HG02610 (cell line): ENCODE measurements around the gene SSX2IP.
"Not testable (repeated sequence)": the region's sequence is repeated elsewhere in the genome, so short reads cannot be mapped to it uniquely, and the experiment has no call there.

Source experiments
- ATAC-seq: cut with Tn5 transposase; IDR thresholded peaks from one replicate; pipeline ENCODE4 v1.9.1; 2021; ENCODE audit warnings: mild to moderate bottlenecking, moderate library complexity; ENCODE audit not compliant: unreplicated experiment

SSX2IP gene, protein sequence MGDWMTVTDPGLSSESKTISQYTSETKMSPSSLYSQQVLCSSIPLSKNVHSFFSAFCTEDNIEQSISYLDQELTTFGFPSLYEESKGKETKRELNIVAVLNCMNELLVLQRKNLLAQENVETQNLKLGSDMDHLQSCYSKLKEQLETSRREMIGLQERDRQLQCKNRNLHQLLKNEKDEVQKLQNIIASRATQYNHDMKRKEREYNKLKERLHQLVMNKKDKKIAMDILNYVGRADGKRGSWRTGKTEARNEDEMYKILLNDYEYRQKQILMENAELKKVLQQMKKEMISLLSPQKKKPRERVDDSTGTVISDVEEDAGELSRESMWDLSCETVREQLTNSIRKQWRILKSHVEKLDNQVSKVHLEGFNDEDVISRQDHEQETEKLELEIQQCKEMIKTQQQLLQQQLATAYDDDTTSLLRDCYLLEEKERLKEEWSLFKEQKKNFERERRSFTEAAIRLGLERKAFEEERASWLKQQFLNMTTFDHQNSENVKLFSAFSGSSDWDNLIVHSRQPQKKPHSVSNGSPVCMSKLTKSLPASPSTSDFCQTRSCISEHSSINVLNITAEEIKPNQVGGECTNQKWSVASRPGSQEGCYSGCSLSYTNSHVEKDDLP

DNA sequence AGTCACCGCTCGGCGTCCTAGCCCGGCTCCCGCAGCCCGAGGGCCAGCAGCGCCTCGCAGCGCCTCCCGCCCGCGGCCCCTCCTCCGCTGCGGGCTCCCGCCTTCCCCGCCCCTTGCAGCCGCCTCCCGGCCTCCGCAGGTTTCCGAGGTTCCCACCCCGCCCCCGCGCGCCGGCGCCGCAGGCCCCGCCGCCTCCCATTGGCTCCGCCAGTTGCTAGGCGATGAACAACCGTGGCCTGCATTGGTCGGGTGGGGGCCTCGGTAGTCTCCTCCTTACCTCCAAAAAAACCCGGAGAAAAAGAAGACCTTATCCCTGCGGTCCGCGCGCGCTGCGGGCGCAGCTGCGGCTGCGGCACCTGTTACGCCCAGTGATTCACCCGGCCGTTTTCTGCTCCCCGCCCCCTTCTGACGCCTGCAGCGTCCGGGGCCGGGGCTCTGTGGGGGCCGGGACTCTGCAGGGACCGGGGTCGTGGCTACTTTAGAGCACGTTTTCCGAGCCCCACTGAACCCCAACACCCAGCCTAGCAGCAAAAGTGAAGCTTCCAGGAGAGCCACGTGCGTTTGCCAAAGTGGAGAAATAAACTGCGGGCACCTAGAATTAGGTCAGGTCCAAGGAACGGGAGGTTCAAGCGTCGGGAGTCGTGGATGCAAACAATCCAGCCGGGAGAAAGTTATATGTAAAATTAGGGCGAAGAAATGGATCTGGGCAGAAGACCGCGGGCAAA, at the start of gene SSX2IP:
Gene SSX2IP (minus strand): TSS at position 65 of the 725 bp plus-strand sequence. CDS start 19,242 bp downstream, outside the sequence.
- peak; percentile 95 for ATAC-seq

- no peak for ATAC-seq
These were observed 48.0 kb upstream of the SSX2IP start for GRCh38 chr1:84738237-84738636.

GRCh38 chr1:84737590-84737989, 47.3 kb upstream of the SSX2IP start:
- ATAC-seq, result no peak

- ATAC-seq, result no peak
These were observed 46.7 kb upstream of the SSX2IP start for GRCh38 chr1:84736944-84737343.

GRCh38 chr1:84736445-84736844, 46.2 kb upstream of the SSX2IP start:
- no peak for ATAC-seq

DNA sequence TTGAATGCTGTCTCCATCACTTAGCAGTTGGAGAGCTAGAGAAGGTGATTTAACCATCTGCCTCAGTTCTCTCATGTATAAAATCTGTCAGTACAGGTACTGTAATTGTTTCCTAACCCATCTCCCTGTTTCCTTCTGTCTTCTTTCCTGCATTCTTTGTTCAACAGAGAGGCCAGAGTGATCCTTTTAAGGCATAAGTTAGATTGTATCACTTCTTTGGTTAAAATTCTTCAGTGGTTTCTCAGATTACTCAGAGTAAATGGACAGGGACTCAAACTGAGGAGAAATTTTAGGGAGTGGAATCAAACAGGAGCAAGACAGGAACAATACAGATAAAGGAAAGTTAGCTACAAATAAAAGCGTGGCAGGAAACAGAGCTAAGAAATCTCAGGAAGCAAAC, 45.2 kb upstream of the SSX2IP start:
- no peak for ATAC-seq

DNA sequence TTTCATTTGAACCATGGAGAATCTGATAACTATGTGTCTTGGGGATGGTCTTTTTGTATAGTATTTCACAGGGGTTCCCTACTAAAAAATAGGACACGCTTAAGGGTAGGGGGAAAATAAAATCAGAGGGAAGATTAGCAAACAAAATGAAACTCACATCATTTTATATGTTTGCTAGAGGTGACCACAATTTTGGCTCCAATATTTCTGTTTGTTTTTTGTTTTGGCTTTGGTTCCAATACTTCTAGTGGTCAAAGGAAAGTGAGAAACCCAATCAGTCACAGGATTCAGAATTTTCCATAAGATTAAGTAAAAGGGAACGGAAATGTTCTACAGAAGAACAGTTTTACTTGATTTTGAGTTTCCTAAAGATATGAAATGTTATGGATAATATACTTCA, 42.3 kb upstream of the SSX2IP start:
- no peak for ATAC-seq

- ATAC-seq, result no peak
These were observed 41.3 kb upstream of the SSX2IP start for GRCh38 chr1:84731519-84731918.

DNA sequence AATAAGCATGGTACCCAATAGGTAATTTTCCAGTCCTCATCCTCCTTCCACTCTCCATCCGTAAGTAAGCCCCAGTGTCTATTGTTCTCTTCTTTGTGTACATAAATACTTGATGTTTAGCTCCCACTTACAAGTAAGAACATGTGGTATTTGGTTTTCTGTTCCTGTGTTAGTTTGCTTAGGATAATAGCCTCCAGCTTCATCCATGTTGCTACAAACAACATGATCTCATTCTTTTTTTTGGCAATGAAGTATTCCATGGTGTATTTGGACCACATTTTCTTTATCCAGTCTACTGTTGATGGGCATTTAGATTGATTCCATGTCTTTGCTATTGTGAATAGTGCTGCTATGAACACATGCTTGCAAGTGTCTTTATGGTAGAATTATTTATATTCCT, 37.5 kb upstream of the SSX2IP start:
- ATAC-seq, result not testable (repeated sequence)

GRCh38 chr1:84726593-84727499, 36.6 kb upstream of the SSX2IP start:
- ATAC-seq, result no peak

- ATAC-seq, result peak; percentile 53
These were observed 34.0 kb upstream of the SSX2IP start for GRCh38 chr1:84724128-84724860.

DNA sequence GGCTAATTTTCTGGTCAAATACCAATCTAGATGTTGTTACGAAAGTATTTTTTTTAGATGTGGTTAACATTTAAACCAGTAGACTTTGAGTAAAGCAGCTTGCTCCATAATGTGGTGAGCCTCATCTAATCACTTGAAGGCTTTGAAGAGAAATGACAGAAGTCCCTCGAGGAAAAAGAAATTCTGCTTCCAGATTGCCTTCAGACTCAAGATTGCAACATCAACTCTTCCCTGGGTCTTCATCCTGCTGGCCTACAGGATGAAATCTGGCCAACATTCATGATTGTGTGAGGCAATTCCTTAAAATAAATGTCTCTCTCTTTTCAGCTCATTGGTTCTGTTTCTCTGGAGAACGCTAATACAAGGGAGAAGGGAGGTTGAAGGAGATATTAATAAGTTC, 32.5 kb upstream of the SSX2IP start:
- ATAC-seq, result no peak

- ATAC-seq, result not testable (repeated sequence)
These were observed 31.6 kb upstream of the SSX2IP start for GRCh38 chr1:84721872-84722271.

- no peak for ATAC-seq
These were observed 30.9 kb upstream of the SSX2IP start for GRCh38 chr1:84721152-84721551.

DNA sequence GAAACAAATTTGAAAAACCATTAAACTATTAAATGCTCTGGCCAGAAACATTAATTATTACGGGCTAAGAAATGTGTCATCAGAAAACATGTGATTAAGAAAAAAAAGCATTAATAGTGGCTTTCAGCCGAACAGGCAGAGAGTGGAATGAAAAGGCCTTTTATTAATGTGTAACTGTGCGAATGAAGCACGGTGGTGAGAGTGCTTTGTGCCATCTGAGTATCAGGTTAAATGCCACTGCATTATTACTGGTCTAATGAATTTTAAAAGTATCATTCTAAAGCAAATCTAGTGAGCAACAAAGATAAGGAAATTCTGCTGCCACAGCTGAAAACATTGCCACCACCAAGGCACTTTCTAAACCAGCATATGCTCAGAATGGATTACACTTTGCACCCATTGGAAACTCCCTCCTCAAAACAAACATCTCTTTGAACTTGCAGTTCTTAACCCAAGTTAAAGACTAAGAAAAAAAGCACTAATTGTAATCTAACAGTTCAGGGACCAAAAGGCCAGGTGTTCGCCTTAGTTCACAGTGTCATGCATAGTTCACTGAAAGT, 30.0 kb upstream of the SSX2IP start:
- no peak for ATAC-seq

- no peak for ATAC-seq
These were observed 29.4 kb upstream of the SSX2IP start for GRCh38 chr1:84719543-84720217.

DNA sequence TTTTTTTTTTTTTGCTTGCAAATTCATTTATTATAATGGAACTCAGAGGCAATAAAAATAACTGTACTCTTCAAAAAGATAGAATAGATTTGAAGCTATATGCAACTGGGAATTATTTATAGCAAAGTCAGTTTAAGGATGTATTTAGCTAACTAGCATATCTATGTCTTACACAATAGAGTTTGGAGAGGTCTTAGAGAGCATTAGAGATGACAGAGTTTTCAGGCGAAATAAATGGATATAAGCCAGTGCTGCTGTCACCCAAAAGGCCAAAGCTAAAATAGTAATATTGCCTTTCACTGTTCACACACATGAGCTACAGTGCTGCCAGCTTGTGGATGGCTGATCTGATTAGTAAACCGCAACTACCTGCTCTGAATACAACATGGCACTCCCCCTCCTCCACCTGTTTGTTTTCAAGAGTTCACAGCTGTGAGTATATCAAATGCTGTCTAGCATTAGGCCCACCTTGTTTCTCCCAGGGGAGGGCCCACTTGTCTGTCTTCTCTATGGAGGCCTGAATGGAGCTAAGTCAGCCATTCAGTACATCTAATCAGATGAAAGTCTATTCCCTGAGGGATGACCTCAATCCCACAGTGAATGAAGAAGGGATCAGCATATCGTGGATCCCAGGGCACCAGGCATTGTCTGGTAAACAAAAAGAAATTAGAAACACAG, 25.2 kb upstream of the SSX2IP start:
- no peak for ATAC-seq

- ATAC-seq, result no peak
These were observed 22.1 kb upstream of the SSX2IP start for GRCh38 chr1:84712276-84712874.
